ENCODE data around the gene COL4A2. TPM values are rescaled to one million over a fixed set of nuclear protein-coding genes. Genes with fewer than 3 reads are reported as not detected.

Gene COL4A2
- total RNA-seq, 1 donor from 2014 or later = 180 TPM

GRCh38 chr13:110337247-110337646 lies 30.2 kb downstream of the COL4A2 start:
- H3K27ac ChIP-seq = peak overlapping the region; percentile 87
- H3K27me3 ChIP-seq = no peaks in the 10 kb centered on the region
- intact Hi-C loops (cut with DNase I) = loop anchor here (10.0 kb wide), 1 partner anchor 78 kb away; no protein-coding TSS in a partner anchor
- H3K4me3 ChIP-seq = no peak overlapping the region
- H3K36me3 ChIP-seq = no peaks in the 10 kb centered on the region
- H3K9me3 ChIP-seq = no peaks in the 10 kb centered on the region
- peaks cover 65% of the 10 kb centered on the region for H3K4me1 ChIP-seq
- no peak for DNase-seq (ENCODE audit: extremely low spot score in 2 of 2)
- TF ChIP-seq POLR2A (IDR thresholded peaks at IDR 0.05) (no peak), CTCF (IDR thresholded peaks at IDR 0.05) (no peak), POLR2AphosphoS5 (IDR thresholded peaks at IDR 0.05; ENCODE audit: insufficient read depth in 1 of 2, low read depth in 1 of 2) (peak in 1 of 2 donors; percentile 29)

- Histone ChIP-seq H3K36me3 (no peaks in the 10 kb centered on the region), H3K27me3 (no peaks in the 10 kb centered on the region), H3K4me1 (peaks cover 69% of the 10 kb centered on the region), H3K9me3 (no peaks in the 10 kb centered on the region), H3K4me3 (peak overlapping the region in 1 of 2 donors; percentile 4), H3K27ac (peak overlapping the region; percentile 87)
- DNase-seq (ENCODE audit: extremely low spot score in 2 of 2) = no peak
- TF ChIP-seq POLR2A (IDR thresholded peaks at IDR 0.05) (no peak), CTCF (IDR thresholded peaks at IDR 0.05) (no peak), POLR2AphosphoS5 (IDR thresholded peaks at IDR 0.05; ENCODE audit: insufficient read depth in 1 of 2, low read depth in 1 of 2) (peak; percentile 37 to 54)
- intact Hi-C loops (cut with DNase I) = loop anchor here (10.0 kb wide), 1 partner anchor 76 kb away; no protein-coding TSS in a partner anchor
These were observed 31.5 kb downstream of the COL4A2 start for GRCh38 chr13:110338441-110339101.

GRCh38 chr13:110339263-110339662 lies 32.2 kb downstream of the COL4A2 start:
- TF ChIP-seq CTCF (IDR thresholded peaks at IDR 0.05) = no peak
- TF ChIP-seq POLR2AphosphoS5 (IDR thresholded peaks at IDR 0.05; ENCODE audit: insufficient read depth in 1 of 2, low read depth in 1 of 2) = no peak
- TF ChIP-seq POLR2A (IDR thresholded peaks at IDR 0.05) = no peak
- Histone ChIP-seq H3K36me3 (no peaks in the 10 kb centered on the region), H3K4me1 (peaks cover 72% of the 10 kb centered on the region), H3K27ac (peak overlapping the region; percentile 87), H3K9me3 (peaks cover 3% of the 10 kb centered on the region), H3K4me3 (no peak overlapping the region), H3K27me3 (no peaks in the 10 kb centered on the region)
- intact Hi-C loops (cut with DNase I) = loop anchor here (10.0 kb wide), 1 partner anchor 76 kb away; no protein-coding TSS in a partner anchor
- no peak for DNase-seq (ENCODE audit: extremely low spot score in 2 of 2)

GRCh38 chr13:110339975-110340550 lies 33.0 kb downstream of the COL4A2 start:
- peaks cover 72% of the 10 kb centered on the region for H3K4me1 ChIP-seq

More at GRCh38 chr13:110339975-110340550, 33.0 kb downstream of the COL4A2 start:
- intact Hi-C loops (cut with DNase I) = loop anchor here (10.0 kb wide), 1 partner anchor 75 kb away; no protein-coding TSS in a partner anchor
- no peak for TF ChIP-seq POLR2AphosphoS5 (IDR thresholded peaks at IDR 0.05; ENCODE audit: insufficient read depth in 1 of 2, low read depth in 1 of 2)
- TF ChIP-seq CTCF (IDR thresholded peaks at IDR 0.05) = no peak
- no peak for TF ChIP-seq POLR2A (IDR thresholded peaks at IDR 0.05)
- no peaks in the 10 kb centered on the region for H3K36me3 ChIP-seq
- peak overlapping the region; percentile 87 for H3K27ac ChIP-seq
- H3K4me3 ChIP-seq = peak overlapping the region; percentile 17 to 31
- H3K27me3 ChIP-seq = no peaks in the 10 kb centered on the region
- H3K9me3 ChIP-seq = peaks cover 3% of the 10 kb centered on the region
- DNase-seq (ENCODE audit: extremely low spot score in 2 of 2) = no peak

Data from vagina (tissue), 2 donors.